ENCODE data around the gene UBE2G2.

Gene UBE2G2

DNA sequence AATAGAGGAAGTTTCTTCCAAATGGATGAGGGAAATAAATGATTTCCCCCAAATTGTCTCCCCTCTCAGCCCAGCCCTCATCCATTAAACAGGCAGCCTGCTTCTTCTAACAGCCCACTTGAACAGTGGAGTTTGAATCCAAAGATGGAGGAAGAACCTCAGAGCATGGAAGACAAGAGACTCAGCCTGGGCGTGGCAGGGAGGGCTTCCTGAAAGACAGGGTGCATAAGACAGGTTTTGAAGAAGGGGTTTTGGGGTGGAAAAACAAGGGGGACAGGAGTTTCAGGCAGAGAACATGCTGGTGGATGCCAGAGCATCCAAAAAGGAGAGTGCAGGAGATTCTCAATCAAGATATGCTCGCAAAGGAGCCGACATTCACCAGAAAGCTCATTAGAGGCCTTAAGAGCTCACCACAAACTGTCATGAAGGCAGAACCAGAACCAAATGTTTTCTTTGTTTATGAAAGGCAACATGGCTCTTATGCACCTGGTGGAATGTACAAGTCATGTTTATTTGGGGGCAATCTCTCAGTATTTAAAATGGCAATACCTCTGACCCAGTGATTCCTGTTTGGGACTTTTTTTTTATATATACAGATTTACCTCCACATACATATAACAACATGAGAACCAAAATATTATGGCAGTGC lies 63.8 kb downstream of the UBE2G2 start:
- no peak overlapping the region for H3K4me3 ChIP-seq (ENCODE audit: low read length)
- no peak for DNase-seq (ENCODE audit: low read depth, low spot score)

GRCh38 chr21:44736291-44737004 lies 65.2 kb downstream of the UBE2G2 start:
- H3K4me3 ChIP-seq (ENCODE audit: low read length) = no peak overlapping the region
- no peak for DNase-seq (ENCODE audit: low read depth, low spot score)

GRCh38 chr21:44735821-44736220 lies 65.8 kb downstream of the UBE2G2 start:
- no peak overlapping the region for H3K4me3 ChIP-seq (ENCODE audit: low read length)
- no peak for DNase-seq (ENCODE audit: low read depth, low spot score)

- DNase-seq (ENCODE audit: low read depth, low spot score) = no peak
- no peak overlapping the region for H3K4me3 ChIP-seq (ENCODE audit: low read length)
Observed at GRCh38 chr21:44734841-44735240, 66.8 kb downstream of the UBE2G2 start.

DNA sequence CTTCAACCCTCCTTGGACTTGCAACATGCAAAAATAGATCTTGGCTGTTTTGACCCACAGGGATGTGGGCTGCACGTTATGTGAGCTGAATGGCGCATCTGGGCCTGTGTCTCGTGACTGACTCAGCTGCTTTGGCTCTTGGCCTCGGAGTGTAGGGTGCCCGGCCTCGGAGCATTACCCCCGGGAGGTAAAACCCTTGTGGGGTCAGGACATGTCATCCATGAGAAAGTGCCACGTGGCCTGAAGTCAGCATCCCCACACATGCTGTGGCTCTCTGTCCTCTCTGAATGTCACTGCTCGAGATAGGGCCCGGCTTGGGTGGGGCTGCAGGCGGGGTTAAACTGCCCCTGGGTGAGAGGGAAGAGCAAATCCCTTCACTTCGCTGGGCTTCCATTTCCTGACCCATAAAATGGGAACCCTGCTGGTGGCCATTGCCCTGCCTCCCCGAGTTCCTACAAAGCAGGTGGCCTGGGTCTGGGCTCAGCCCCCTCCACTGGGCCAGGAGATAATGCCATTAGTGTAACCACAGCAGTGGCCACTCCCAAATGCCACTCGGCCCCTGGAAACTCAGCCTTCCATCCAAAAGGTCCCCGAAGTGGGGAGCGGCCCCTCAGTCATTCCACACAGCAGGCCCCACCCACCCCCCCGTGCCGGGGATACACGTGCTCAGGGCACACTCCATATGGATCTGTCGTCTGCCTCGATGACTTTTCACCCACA lies 67.4 kb downstream of the UBE2G2 start:
- H3K4me3 ChIP-seq (ENCODE audit: low read length) = no peak overlapping the region

DNA sequence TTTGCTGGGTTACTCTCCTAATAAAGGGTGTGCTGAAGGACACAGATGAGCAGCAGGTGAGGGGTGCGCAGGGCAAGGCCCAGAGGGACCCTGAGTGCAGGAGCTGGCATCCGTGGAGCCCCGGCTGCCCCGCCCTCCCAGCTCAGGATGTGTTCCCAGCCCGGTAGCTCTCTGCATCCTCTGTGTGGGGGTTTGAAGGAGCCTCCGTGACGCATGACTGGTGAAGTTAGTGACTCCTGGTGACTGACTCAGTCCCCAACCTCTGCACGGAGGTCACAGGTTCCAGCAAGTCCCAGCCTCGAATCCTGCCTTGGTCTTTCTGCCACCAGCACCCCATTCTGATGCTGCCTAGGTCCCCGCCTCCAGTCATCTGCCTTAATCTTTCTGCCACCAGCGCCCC lies 68.7 kb downstream of the UBE2G2 start:
- no peak for DNase-seq (ENCODE audit: low read depth, low spot score)
- no peak overlapping the region for H3K4me3 ChIP-seq (ENCODE audit: low read length)

More for the DNA sequence above, 67.4 kb downstream of the UBE2G2 start:
- no peak for DNase-seq (ENCODE audit: low read depth, low spot score)

GRCh38 chr21:44732263-44732662 lies 69.4 kb downstream of the UBE2G2 start:
- no peak overlapping the region for H3K4me3 ChIP-seq (ENCODE audit: low read length)
- DNase-seq (ENCODE audit: low read depth, low spot score) = no peak

GRCh38 chr21:44730951-44731579 lies 70.6 kb downstream of the UBE2G2 start:
- no peak for DNase-seq (ENCODE audit: low read depth, low spot score)
- no peak overlapping the region for H3K4me3 ChIP-seq (ENCODE audit: low read length)

DNA sequence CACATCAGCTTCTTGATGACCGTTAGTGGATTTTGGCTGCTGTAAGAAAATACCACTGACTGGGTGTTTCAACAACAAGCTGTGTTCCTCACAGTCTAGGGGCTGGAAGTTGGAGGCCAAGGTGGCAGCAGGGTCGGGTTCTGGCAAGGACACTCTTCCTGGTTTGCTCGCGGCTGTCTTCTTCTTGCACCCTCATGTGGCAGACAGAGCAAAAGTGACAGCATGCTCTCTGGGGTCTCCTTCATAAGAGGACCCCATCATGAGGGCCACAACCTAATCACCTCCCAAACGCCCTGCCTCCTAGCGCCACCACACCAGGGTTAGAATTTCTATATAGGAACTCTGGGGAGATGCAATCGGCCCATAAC lies 71.6 kb downstream of the UBE2G2 start:
- no peak for DNase-seq (ENCODE audit: low read depth, low spot score)
- no peak overlapping the region for H3K4me3 ChIP-seq (ENCODE audit: low read length)

- no peak for DNase-seq (ENCODE audit: low read depth, low spot score)
- H3K4me3 ChIP-seq (ENCODE audit: low read length) = no peak overlapping the region
Observed at GRCh38 chr21:44729336-44730027, 72.1 kb downstream of the UBE2G2 start.

GRCh38 chr21:44728716-44729115 lies 72.9 kb downstream of the UBE2G2 start:
- H3K4me3 ChIP-seq (ENCODE audit: low read length) = no peak overlapping the region
- DNase-seq (ENCODE audit: low read depth, low spot score) = no peak

- no peak for DNase-seq (ENCODE audit: low read depth, low spot score)
- no peak overlapping the region for H3K4me3 ChIP-seq (ENCODE audit: low read length)
Observed at GRCh38 chr21:44727757-44728156, 73.9 kb downstream of the UBE2G2 start.

- DNase-seq (ENCODE audit: low read depth, low spot score) = no peak
Observed at GRCh38 chr21:44727321-44727720, 74.3 kb downstream of the UBE2G2 start.

GRCh38 chr21:44726826-44727225 lies 74.8 kb downstream of the UBE2G2 start:
- no peak overlapping the region for H3K4me3 ChIP-seq (ENCODE audit: low read length)
- no peak for DNase-seq (ENCODE audit: low read depth, low spot score)

More at GRCh38 chr21:44727321-44727720, 74.3 kb downstream of the UBE2G2 start:
- no peak overlapping the region for H3K4me3 ChIP-seq (ENCODE audit: low read length)

GRCh38 chr21:44724926-44725325 lies 76.7 kb downstream of the UBE2G2 start:
- DNase-seq (ENCODE audit: low read depth, low spot score) = no peak
- no peak overlapping the region for H3K4me3 ChIP-seq (ENCODE audit: low read length)

- H3K4me3 ChIP-seq (ENCODE audit: low read length) = no peak overlapping the region
- no peak for DNase-seq (ENCODE audit: low read depth, low spot score)
Observed at GRCh38 chr21:44724196-44724595, 77.4 kb downstream of the UBE2G2 start.

- no peak overlapping the region for H3K4me3 ChIP-seq (ENCODE audit: low read length)
- peak; percentile 12 for DNase-seq (ENCODE audit: low read depth, low spot score)
Observed at GRCh38 chr21:44723177-44724131, 78.2 kb downstream of the UBE2G2 start.

GRCh38 chr21:44722731-44723130 lies 78.9 kb downstream of the UBE2G2 start:
- H3K4me3 ChIP-seq (ENCODE audit: low read length) = no peak overlapping the region
- DNase-seq (ENCODE audit: low read depth, low spot score) = no peak
